ENCODE measurements around the gene ZFYVE26.

The ZFYVE26 gene

GRCh38 chr14:67817750-67818438 is 1.5 kb upstream of the ZFYVE26 start:
- DNase-seq (ENCODE audit: low read depth, low spot score) = no peak

- DNase-seq (ENCODE audit: low read depth, low spot score) = peak; percentile 35
Measured at GRCh38 chr14:67815573-67816225, 691 bp downstream of the ZFYVE26 start.

GRCh38 chr14:67814821-67815220 is 1.6 kb downstream of the ZFYVE26 start:
- no peak for DNase-seq (ENCODE audit: low read depth, low spot score)

- no peak for DNase-seq (ENCODE audit: low read depth, low spot score)
Measured at GRCh38 chr14:67806246-67806645, 10.1 kb downstream of the ZFYVE26 start.

GRCh38 chr14:67800743-67801142 is 15.6 kb downstream of the ZFYVE26 start:
- DNase-seq (ENCODE audit: low read depth, low spot score) = no peak

- peak; percentile 76 for DNase-seq (ENCODE audit: low read depth, low spot score)
Measured at GRCh38 chr14:67798731-67799130, 17.7 kb downstream of the ZFYVE26 start.

GRCh38 chr14:67787673-67788072 is 28.7 kb downstream of the ZFYVE26 start:
- DNase-seq (ENCODE audit: low read depth, low spot score) = no peak

GRCh38 chr14:67785270-67786109 is 30.9 kb downstream of the ZFYVE26 start:
- no peak for DNase-seq (ENCODE audit: low read depth, low spot score)

GRCh38 chr14:67784244-67784823 is 32.1 kb downstream of the ZFYVE26 start:
- DNase-seq (ENCODE audit: low read depth, low spot score) = no peak

- DNase-seq (ENCODE audit: low read depth, low spot score) = no peak
Measured at GRCh38 chr14:67782090-67782489, 34.3 kb downstream of the ZFYVE26 start.

- no peak for DNase-seq (ENCODE audit: low read depth, low spot score)
Measured at GRCh38 chr14:67778792-67779191, 37.6 kb downstream of the ZFYVE26 start.

- DNase-seq (ENCODE audit: low read depth, low spot score) = no peak
Measured at GRCh38 chr14:67776653-67777322, 39.6 kb downstream of the ZFYVE26 start.

- DNase-seq (ENCODE audit: low read depth, low spot score) = no peak
Measured at GRCh38 chr14:67773844-67774377, 42.5 kb downstream of the ZFYVE26 start.

- DNase-seq (ENCODE audit: low read depth, low spot score) = no peak
Measured at GRCh38 chr14:67768219-67768618, 48.2 kb downstream of the ZFYVE26 start.

- DNase-seq (ENCODE audit: low read depth, low spot score) = no peak
Measured at GRCh38 chr14:67766035-67766680, 50.2 kb downstream of the ZFYVE26 start.

- DNase-seq (ENCODE audit: low read depth, low spot score) = no peak
Measured at GRCh38 chr14:67765192-67765834, 51.1 kb downstream of the ZFYVE26 start.

GRCh38 chr14:67764496-67764895 is 51.9 kb downstream of the ZFYVE26 start:
- DNase-seq (ENCODE audit: low read depth, low spot score) = no peak

GRCh38 chr14:67763158-67763822 is 53.1 kb downstream of the ZFYVE26 start:
- no peak for DNase-seq (ENCODE audit: low read depth, low spot score)

- no peak for DNase-seq (ENCODE audit: low read depth, low spot score)
Measured at GRCh38 chr14:67762051-67762450, 54.3 kb downstream of the ZFYVE26 start.

- no peak for DNase-seq (ENCODE audit: low read depth, low spot score)
Measured at GRCh38 chr14:67759916-67760315, 56.5 kb downstream of the ZFYVE26 start.
